Measurements from ENCODE around the gene MPPED1. TPM values are rescaled to one million over a fixed set of nuclear protein-coding genes. Genes with fewer than 3 reads are reported as not detected.

Gene MPPED1
- total and polyA plus RNA-seq, 2 of the 13 experiments (the other 11 are each of a cell fraction or from before 2014, with no cell fraction given), result 0.77 TPM; not detected in 1

- TF ChIP-seq ZNF639 (CRISPR knock-in tag; conservative IDR thresholded peaks at IDR 0.05) (no peak), RNF2 (conservative IDR thresholded peaks at IDR 0.05; ENCODE audit: low read depth) (no peak), ZNF124 (CRISPR knock-in tag; IDR thresholded peaks at IDR 0.05) (0 out of 2 replicates have a peak, but pooled peaks have one; percentile 43), ZNF572 (CRISPR knock-in tag; IDR thresholded peaks at IDR 0.05) (0 out of 2 replicates have a peak, but pooled peaks have one; percentile 33), TAF1 (CRISPR knock-in tag; IDR thresholded peaks at IDR 0.05) (no peak), NONO (IDR thresholded peaks at IDR 0.05) (no peak), NONO (CRISPR knock-in tag; conservative IDR thresholded peaks at IDR 0.05) (peak; percentile 71), BCL6 (CRISPR knock-in tag; IDR thresholded peaks at IDR 0.05) (0 out of 2 replicates have a peak, but pooled peaks have one; percentile 35), RAD21 (CRISPR knock-in tag; IDR thresholded peaks at IDR 0.05) (peak; percentile 93), ZNF264 (CRISPR knock-in tag; IDR thresholded peaks at IDR 0.05) (peak; percentile 63; the same call in 1 of the 2 replicates), ZNF225 (CRISPR knock-in tag; IDR thresholded peaks at IDR 0.05) (0 out of 2 replicates have a peak, but pooled peaks have one; percentile 50), CBX2 (IDR thresholded peaks at IDR 0.05; ENCODE audit: low read depth, low read length) (no peak), CBX2 (CRISPR knock-in tag; IDR thresholded peaks at IDR 0.05; ENCODE audit: low read depth) (no peak), SMAD9 (CRISPR knock-in tag; IDR thresholded peaks at IDR 0.05) (no peak), MTA1 (CRISPR knock-in tag; IDR thresholded peaks at IDR 0.05; ENCODE audit: borderline replicate concordance) (peak; percentile 62; the same call in 1 of the 2 replicates), KMT2A (CRISPR knock-in tag; IDR thresholded peaks at IDR 0.05) (no peak), ZNF296 (CRISPR knock-in tag; conservative IDR thresholded peaks at IDR 0.05) (no peak), ZNF619 (CRISPR knock-in tag; IDR thresholded peaks at IDR 0.05) (no peak), GATAD2A (CRISPR knock-in tag; IDR thresholded peaks at IDR 0.05) (peak; percentile 37; the same call in 1 of the 2 replicates), ZBTB10 (CRISPR knock-in tag; IDR thresholded peaks at IDR 0.05; ENCODE audit: borderline replicate concordance) (peak; percentile 55; the same call in 1 of the 2 replicates), MIXL1 (CRISPR knock-in tag; IDR thresholded peaks at IDR 0.05) (0 out of 2 replicates have a peak, but pooled peaks have one; percentile 12)
- TF ChIP-seq, protein P1, sequence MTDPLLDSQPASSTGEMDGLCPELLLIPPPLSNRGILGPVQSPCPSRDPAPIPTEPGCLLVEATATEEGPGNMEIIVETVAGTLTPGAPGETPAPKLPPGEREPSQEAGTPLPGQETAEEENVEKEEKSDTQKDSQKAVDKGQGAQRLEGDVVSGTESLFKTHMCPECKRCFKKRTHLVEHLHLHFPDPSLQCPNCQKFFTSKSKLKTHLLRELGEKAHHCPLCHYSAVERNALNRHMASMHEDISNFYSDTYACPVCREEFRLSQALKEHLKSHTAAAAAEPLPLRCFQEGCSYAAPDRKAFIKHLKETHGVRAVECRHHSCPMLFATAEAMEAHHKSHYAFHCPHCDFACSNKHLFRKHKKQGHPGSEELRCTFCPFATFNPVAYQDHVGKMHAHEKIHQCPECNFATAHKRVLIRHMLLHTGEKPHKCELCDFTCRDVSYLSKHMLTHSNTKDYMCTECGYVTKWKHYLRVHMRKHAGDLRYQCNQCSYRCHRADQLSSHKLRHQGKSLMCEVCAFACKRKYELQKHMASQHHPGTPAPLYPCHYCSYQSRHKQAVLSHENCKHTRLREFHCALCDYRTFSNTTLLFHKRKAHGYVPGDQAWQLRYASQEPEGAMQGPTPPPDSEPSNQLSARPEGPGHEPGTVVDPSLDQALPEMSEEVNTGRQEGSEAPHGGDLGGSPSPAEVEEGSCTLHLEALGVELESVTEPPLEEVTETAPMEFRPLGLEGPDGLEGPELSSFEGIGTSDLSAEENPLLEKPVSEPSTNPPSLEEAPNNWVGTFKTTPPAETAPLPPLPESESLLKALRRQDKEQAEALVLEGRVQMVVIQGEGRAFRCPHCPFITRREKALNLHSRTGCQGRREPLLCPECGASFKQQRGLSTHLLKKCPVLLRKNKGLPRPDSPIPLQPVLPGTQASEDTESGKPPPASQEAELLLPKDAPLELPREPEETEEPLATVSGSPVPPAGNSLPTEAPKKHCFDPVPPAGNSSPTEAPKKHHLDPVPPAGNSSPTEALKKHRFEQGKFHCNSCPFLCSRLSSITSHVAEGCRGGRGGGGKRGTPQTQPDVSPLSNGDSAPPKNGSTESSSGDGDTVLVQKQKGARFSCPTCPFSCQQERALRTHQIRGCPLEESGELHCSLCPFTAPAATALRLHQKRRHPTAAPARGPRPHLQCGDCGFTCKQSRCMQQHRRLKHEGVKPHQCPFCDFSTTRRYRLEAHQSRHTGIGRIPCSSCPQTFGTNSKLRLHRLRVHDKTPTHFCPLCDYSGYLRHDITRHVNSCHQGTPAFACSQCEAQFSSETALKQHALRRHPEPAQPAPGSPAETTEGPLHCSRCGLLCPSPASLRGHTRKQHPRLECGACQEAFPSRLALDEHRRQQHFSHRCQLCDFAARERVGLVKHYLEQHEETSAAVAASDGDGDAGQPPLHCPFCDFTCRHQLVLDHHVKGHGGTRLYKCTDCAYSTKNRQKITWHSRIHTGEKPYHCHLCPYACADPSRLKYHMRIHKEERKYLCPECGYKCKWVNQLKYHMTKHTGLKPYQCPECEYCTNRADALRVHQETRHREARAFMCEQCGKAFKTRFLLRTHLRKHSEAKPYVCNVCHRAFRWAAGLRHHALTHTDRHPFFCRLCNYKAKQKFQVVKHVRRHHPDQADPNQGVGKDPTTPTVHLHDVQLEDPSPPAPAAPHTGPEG (CRISPR knock-in tag; IDR thresholded peaks at IDR 0.05), result 0 out of 2 replicates have a peak, but pooled peaks have one; percentile 47
Measured at GRCh38 chr22:43388420-43388851, 23.4 kb upstream of the MPPED1 start (continued).
